Measurements from ENCODE around the gene TPRKB. TPM values are rescaled to one million over a fixed set of nuclear protein-coding genes. Genes with fewer than 3 reads are reported as not detected.
"Not testable (repeated sequence)": the region's sequence is repeated elsewhere in the genome, so short reads cannot be mapped to it uniquely, and the experiment has no call there.

Gene TPRKB
- polyA plus RNA-seq, 2 donors, result 47.5 to 47.6 TPM

DNA sequence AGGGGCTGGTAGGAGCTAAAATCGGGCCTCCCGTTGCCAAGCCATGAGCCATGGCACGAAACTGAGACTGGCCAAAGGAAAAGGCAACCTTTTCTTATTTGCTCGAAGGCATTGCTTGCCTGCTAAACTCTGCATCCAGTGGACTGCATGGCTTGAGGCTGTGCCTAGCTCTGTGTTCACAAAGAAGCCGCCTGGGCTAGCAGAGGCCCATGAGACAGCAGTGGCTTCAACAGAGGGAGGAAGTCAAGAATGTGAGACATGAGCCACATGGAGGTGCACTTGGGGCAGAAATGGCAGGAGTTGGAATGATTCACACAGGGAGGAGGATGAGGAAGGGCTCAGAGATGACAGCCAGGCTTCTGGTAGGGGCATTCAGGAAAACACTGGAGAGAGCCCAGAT is 33.5 kb downstream of the TPRKB start:
- H3K27ac ChIP-seq (ENCODE audit: low read depth in 2 of 2, low read length in 1 of 2), result no peak overlapping the region
- no peaks in the 10 kb centered on the region for H3K36me3 ChIP-seq (ENCODE audit: control insufficient read depth in 2 of 2, insufficient read depth in 2 of 2, low read length in 1 of 2)
- peaks cover 4 to 12% of the 10 kb centered on the region in 2 donors for H3K4me1 ChIP-seq (ENCODE audit: control insufficient read depth in 2 of 2, insufficient read depth in 2 of 2, low read length in 1 of 2)
- H3K27me3 ChIP-seq (ENCODE audit: control insufficient read depth in 1 of 2, insufficient read depth in 2 of 2, low read length in 2 of 2), result no peaks in the 10 kb centered on the region
- no peaks in the 10 kb centered on the region for H3K9me3 ChIP-seq (ENCODE audit: control insufficient read depth in 2 of 2, insufficient read depth in 1 of 2, low read depth in 1 of 2, low read length in 1 of 2)
- no peak overlapping the region for H3K4me3 ChIP-seq (ENCODE audit: low read depth in 1 of 2, low read length in 2 of 2)
- WGBS, 2 donors, result 90 to 93% methylated on average over 5 of the region's 5 CpGs

DNA sequence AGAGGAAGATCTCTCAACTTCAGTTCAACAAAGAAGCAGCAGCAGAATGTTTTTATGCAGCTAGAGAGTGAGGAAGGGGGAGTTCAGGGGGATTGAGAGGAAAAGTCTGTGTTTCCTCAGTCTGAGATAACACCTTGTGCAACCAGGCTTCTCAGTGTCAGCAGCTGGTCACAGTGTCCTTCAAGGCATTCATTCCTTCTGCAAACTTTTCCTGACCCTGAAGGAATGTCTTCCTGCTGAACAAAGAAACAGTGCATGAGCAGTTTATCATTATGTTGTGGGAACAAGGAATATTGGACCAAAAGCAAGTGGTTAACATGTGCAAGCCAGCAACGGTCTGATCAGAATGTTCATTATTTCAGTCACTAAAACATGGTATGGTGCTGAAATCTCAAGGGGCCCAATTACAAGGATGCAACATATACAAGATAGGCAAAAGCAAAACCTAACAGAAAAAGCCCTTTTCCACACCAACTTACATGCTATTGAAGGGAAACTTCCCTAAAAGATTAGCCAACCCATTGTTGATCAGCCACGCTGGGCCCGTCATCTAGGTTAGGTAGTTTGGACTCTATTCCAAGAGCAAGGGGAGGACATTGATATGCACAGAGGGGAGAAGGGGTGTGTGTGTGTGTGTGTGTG is 34.2 kb downstream of the TPRKB start:
- H3K4me3 ChIP-seq (ENCODE audit: low read depth in 1 of 2, low read length in 2 of 2); H3K36me3 ChIP-seq (ENCODE audit: control insufficient read depth in 2 of 2, insufficient read depth in 2 of 2, low read length in 1 of 2); H3K27me3 ChIP-seq (ENCODE audit: control insufficient read depth in 1 of 2, insufficient read depth in 2 of 2, low read length in 2 of 2); H3K9me3 ChIP-seq (ENCODE audit: control insufficient read depth in 2 of 2, insufficient read depth in 1 of 2, low read depth in 1 of 2, low read length in 1 of 2); H3K27ac ChIP-seq (ENCODE audit: low read depth in 2 of 2, low read length in 1 of 2): not testable (repeated sequence)
- 66 to 67% methylated on average over 3 of the region's 3 CpGs for WGBS, 2 donors
- H3K4me1 ChIP-seq (ENCODE audit: control insufficient read depth in 2 of 2, insufficient read depth in 2 of 2, low read length in 1 of 2), result peaks cover 4 to 12% of the 10 kb centered on the region in 2 donors

GRCh38 chr2:73701968-73702665 is 35.0 kb downstream of the TPRKB start:
- peaks cover 4 to 12% of the 10 kb centered on the region in 2 donors for H3K4me1 ChIP-seq (ENCODE audit: control insufficient read depth in 2 of 2, insufficient read depth in 2 of 2, low read length in 1 of 2)
- no peak overlapping the region for H3K27ac ChIP-seq (ENCODE audit: low read depth in 2 of 2, low read length in 1 of 2)
- H3K9me3 ChIP-seq (ENCODE audit: control insufficient read depth in 2 of 2, insufficient read depth in 1 of 2, low read depth in 1 of 2, low read length in 1 of 2), result no peaks in the 10 kb centered on the region
- H3K27me3 ChIP-seq (ENCODE audit: control insufficient read depth in 1 of 2, insufficient read depth in 2 of 2, low read length in 2 of 2), result no peaks in the 10 kb centered on the region
- H3K4me3 ChIP-seq (ENCODE audit: low read depth in 1 of 2, low read length in 2 of 2), result no peak overlapping the region
- 72 to 77% methylated on average over 8 of the region's 8 CpGs for WGBS, 2 donors
- H3K36me3 ChIP-seq (ENCODE audit: control insufficient read depth in 2 of 2, insufficient read depth in 2 of 2, low read length in 1 of 2), result no peaks in the 10 kb centered on the region

DNA sequence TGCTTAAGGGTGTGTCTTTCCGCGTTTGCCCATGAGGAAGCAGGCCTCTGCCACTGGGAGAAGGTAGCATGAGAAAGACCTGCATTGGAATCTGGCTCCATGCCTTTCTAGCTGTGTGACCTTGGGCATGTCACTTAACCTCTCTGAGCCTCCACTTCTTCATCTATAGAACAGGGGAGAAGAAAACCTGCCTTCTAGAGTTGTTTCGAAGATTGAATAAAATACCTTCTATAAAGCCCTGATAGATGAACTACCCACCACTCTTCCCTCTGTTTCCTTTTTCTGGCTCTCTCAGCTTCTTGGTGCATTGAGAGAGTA is 35.7 kb downstream of the TPRKB start:
- not testable (repeated sequence) for H3K4me3 ChIP-seq (ENCODE audit: low read depth in 1 of 2, low read length in 2 of 2); H3K27me3 ChIP-seq (ENCODE audit: control insufficient read depth in 1 of 2, insufficient read depth in 2 of 2, low read length in 2 of 2); H3K9me3 ChIP-seq (ENCODE audit: control insufficient read depth in 2 of 2, insufficient read depth in 1 of 2, low read depth in 1 of 2, low read length in 1 of 2); H3K27ac ChIP-seq (ENCODE audit: low read depth in 2 of 2, low read length in 1 of 2); H3K36me3 ChIP-seq (ENCODE audit: control insufficient read depth in 2 of 2, insufficient read depth in 2 of 2, low read length in 1 of 2)
- peaks cover 4 to 12% of the 10 kb centered on the region in 2 donors for H3K4me1 ChIP-seq (ENCODE audit: control insufficient read depth in 2 of 2, insufficient read depth in 2 of 2, low read length in 1 of 2)
- WGBS, 2 donors, result 47 to 71% methylated on average over 3 of the region's 3 CpGs

GRCh38 chr2:73700661-73701447 is 36.3 kb downstream of the TPRKB start:
- WGBS, 2 donors, result 68 to 78% methylated on average over 23 of the region's 23 CpGs
- Histone ChIP-seq H3K4me1 (ENCODE audit: control insufficient read depth in 2 of 2, insufficient read depth in 2 of 2, low read length in 1 of 2) (peaks cover 4 to 12% of the 10 kb centered on the region in 2 donors), H3K27ac (ENCODE audit: low read depth in 2 of 2, low read length in 1 of 2) (peak overlapping the region in 1 of 2 donors; percentile 24), H3K36me3 (ENCODE audit: control insufficient read depth in 2 of 2, insufficient read depth in 2 of 2, low read length in 1 of 2) (no peaks in the 10 kb centered on the region), H3K9me3 (ENCODE audit: control insufficient read depth in 2 of 2, insufficient read depth in 1 of 2, low read depth in 1 of 2, low read length in 1 of 2) (no peaks in the 10 kb centered on the region), H3K4me3 (ENCODE audit: low read depth in 1 of 2, low read length in 2 of 2) (no peak overlapping the region), H3K27me3 (ENCODE audit: control insufficient read depth in 1 of 2, insufficient read depth in 2 of 2, low read length in 2 of 2) (no peaks in the 10 kb centered on the region)

GRCh38 chr2:73700131-73700611 is 37.0 kb downstream of the TPRKB start:
- Histone ChIP-seq H3K4me3 (ENCODE audit: low read depth in 1 of 2, low read length in 2 of 2) (no peak overlapping the region), H3K27me3 (ENCODE audit: control insufficient read depth in 1 of 2, insufficient read depth in 2 of 2, low read length in 2 of 2) (no peaks in the 10 kb centered on the region), H3K27ac (ENCODE audit: low read depth in 2 of 2, low read length in 1 of 2) (peak overlapping the region in 1 of 2 donors; percentile 24), H3K4me1 (ENCODE audit: control insufficient read depth in 2 of 2, insufficient read depth in 2 of 2, low read length in 1 of 2) (peaks cover 4 to 12% of the 10 kb centered on the region in 2 donors), H3K36me3 (ENCODE audit: control insufficient read depth in 2 of 2, insufficient read depth in 2 of 2, low read length in 1 of 2) (no peaks in the 10 kb centered on the region), H3K9me3 (ENCODE audit: control insufficient read depth in 2 of 2, insufficient read depth in 1 of 2, low read depth in 1 of 2, low read length in 1 of 2) (no peaks in the 10 kb centered on the region)
- WGBS, 2 donors, result 44 to 48% methylated on average over 5 of the region's 5 CpGs

DNA sequence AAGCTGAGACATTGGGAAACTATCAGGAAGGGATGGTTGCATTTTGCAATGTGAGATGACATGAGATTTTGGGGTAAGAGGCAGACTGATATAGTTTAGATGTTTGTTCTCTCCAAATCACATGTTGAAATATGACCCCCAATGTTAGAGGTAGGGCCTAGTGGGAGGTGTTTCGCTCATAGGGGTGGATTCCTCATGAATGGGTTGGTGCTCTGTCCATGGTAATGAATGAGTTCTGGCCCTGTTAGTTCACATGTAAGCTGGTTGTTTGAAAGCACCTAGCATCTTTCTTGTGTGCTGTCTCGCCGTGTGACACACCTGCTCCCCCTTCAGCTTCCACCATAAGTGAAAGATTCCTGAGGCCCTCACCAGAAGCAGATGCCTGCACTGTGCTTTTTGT is 37.7 kb downstream of the TPRKB start:
- no peak overlapping the region for H3K4me3 ChIP-seq (ENCODE audit: low read depth in 1 of 2, low read length in 2 of 2)
- 90 to 98% methylated on average over 3 of the region's 3 CpGs for WGBS, 2 donors

DNA sequence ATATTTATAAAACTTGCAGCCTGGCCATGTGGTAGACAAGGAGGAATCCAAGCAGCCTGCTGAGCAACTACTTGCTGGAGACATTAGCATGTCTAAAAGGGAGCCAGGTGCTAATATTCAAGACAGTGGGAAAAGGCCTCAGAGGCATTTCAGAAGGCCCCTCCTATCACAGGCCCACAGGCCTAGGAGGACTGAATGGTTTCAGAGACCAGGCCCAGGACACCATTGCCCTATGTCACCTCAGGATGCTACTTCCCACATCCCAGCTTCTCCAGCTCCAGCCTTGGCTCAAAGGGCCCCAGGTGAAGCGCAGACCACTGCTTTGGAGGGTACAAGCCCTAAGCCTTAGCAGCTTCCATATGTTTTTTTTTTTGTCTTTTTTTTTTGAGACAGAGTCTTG is 39.0 kb downstream of the TPRKB start:
- no peak overlapping the region for H3K27ac ChIP-seq (ENCODE audit: low read depth in 2 of 2, low read length in 1 of 2)
- H3K27me3 ChIP-seq (ENCODE audit: control insufficient read depth in 1 of 2, insufficient read depth in 2 of 2, low read length in 2 of 2), result no peaks in the 10 kb centered on the region
- 88 to 100% methylated on average over 1 of the region's 1 CpG for WGBS, 2 donors
- H3K4me3 ChIP-seq (ENCODE audit: low read depth in 1 of 2, low read length in 2 of 2), result no peak overlapping the region
- peaks cover 4 to 12% of the 10 kb centered on the region in 2 donors for H3K4me1 ChIP-seq (ENCODE audit: control insufficient read depth in 2 of 2, insufficient read depth in 2 of 2, low read length in 1 of 2)
- no peaks in the 10 kb centered on the region for H3K9me3 ChIP-seq (ENCODE audit: control insufficient read depth in 2 of 2, insufficient read depth in 1 of 2, low read depth in 1 of 2, low read length in 1 of 2)
- no peaks in the 10 kb centered on the region for H3K36me3 ChIP-seq (ENCODE audit: control insufficient read depth in 2 of 2, insufficient read depth in 2 of 2, low read length in 1 of 2)

More for the DNA sequence above, 37.7 kb downstream of the TPRKB start:
- Histone ChIP-seq H3K9me3 (ENCODE audit: control insufficient read depth in 2 of 2, insufficient read depth in 1 of 2, low read depth in 1 of 2, low read length in 1 of 2) (no peaks in the 10 kb centered on the region), H3K27ac (ENCODE audit: low read depth in 2 of 2, low read length in 1 of 2) (no peak overlapping the region), H3K36me3 (ENCODE audit: control insufficient read depth in 2 of 2, insufficient read depth in 2 of 2, low read length in 1 of 2) (no peaks in the 10 kb centered on the region), H3K4me1 (ENCODE audit: control insufficient read depth in 2 of 2, insufficient read depth in 2 of 2, low read length in 1 of 2) (peaks cover 4 to 12% of the 10 kb centered on the region in 2 donors), H3K27me3 (ENCODE audit: control insufficient read depth in 1 of 2, insufficient read depth in 2 of 2, low read length in 2 of 2) (no peaks in the 10 kb centered on the region)

DNA sequence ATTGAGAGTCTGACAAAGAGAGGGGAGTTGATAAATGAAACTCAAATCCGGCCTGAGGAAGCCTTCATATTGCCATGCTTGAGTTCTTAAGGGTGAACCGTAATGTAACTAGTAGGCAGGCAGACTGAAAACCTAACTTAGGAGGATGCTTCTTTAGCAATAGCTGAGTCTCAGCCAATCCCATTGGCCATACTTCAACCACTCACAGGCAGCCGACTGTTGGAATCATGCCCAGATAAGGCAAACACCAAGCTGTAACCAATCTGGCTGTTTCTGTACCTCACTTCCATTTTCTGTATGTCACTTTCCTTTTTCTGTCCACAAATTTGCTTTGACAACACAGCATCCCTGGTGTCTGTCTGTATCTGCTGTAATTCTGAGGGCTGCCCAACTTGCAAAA is 39.5 kb downstream of the TPRKB start:
- Histone ChIP-seq H3K4me1 (ENCODE audit: control insufficient read depth in 2 of 2, insufficient read depth in 2 of 2, low read length in 1 of 2) (peaks cover 4 to 12% of the 10 kb centered on the region in 2 donors), H3K27ac (ENCODE audit: low read depth in 2 of 2, low read length in 1 of 2) (no peak overlapping the region)
- 67 to 76% methylated on average over 3 of the region's 3 CpGs for WGBS, 2 donors

More for the DNA sequence above, 39.5 kb downstream of the TPRKB start:
- Histone ChIP-seq H3K36me3 (ENCODE audit: control insufficient read depth in 2 of 2, insufficient read depth in 2 of 2, low read length in 1 of 2) (no peaks in the 10 kb centered on the region), H3K4me3 (ENCODE audit: low read depth in 1 of 2, low read length in 2 of 2) (no peak overlapping the region), H3K27me3 (ENCODE audit: control insufficient read depth in 1 of 2, insufficient read depth in 2 of 2, low read length in 2 of 2) (no peaks in the 10 kb centered on the region), H3K9me3 (ENCODE audit: control insufficient read depth in 2 of 2, insufficient read depth in 1 of 2, low read depth in 1 of 2, low read length in 1 of 2) (no peaks in the 10 kb centered on the region)

Data from esophagus (tissue), 2 donors.